ENCODE data around the gene CYSRT1.

The CYSRT1 gene

GRCh38 chr9:137231372-137232039 lies 6.5 kb downstream of the CYSRT1 start:
- TF ChIP-seq TARDBP (IDR thresholded peaks at IDR 0.05) (no peak), FOXK2 (IDR thresholded peaks at IDR 0.05) (no peak), ARNT (IDR thresholded peaks at IDR 0.05) (no peak), PKNOX1 (IDR thresholded peaks at IDR 0.05) (no peak), CTBP1 (IDR thresholded peaks at IDR 0.05; ENCODE audit: borderline replicate concordance) (no peak), SP1 (IDR thresholded peaks at IDR 0.05) (no peak), FOXA1 (IDR thresholded peaks at IDR 0.05) (no peak), L3MBTL2 (conservative IDR thresholded peaks at IDR 0.05) (no peak), NFRKB (IDR thresholded peaks at IDR 0.05) (no peak), LEF1 (IDR thresholded peaks at IDR 0.05; ENCODE audit: borderline replicate concordance) (no peak), HDGF (IDR thresholded peaks at IDR 0.05; ENCODE audit: borderline replicate concordance) (no peak), ELF4 (IDR thresholded peaks at IDR 0.05) (no peak), FOXM1 (IDR thresholded peaks at IDR 0.05; ENCODE audit: borderline replicate concordance) (no peak), SUZ12 (IDR thresholded peaks at IDR 0.05) (no peak), BHLHE40 (IDR thresholded peaks at IDR 0.05; ENCODE audit: borderline replicate concordance) (no peak), ZNF384 (IDR thresholded peaks at IDR 0.05) (no peak)
- no peak for DNase-seq (ENCODE audit: extremely low spot score)
- ChIA-PET POLR2A (no interaction called here), CTCF (no interaction called here)

- ChIA-PET CTCF (no interaction called here), POLR2A (no interaction called here)
- no peak for DNase-seq (ENCODE audit: extremely low spot score)
- TF ChIP-seq LEF1 (IDR thresholded peaks at IDR 0.05; ENCODE audit: borderline replicate concordance) (no peak), ZNF384 (IDR thresholded peaks at IDR 0.05) (no peak), BHLHE40 (IDR thresholded peaks at IDR 0.05; ENCODE audit: borderline replicate concordance) (no peak)
Measured at GRCh38 chr9:137232101-137232500, 7.1 kb downstream of the CYSRT1 start.

- DNase-seq (ENCODE audit: extremely low spot score), result no peak
- ChIA-PET CTCF (no interaction called here), POLR2A (no interaction called here)
- TF ChIP-seq HDGF (IDR thresholded peaks at IDR 0.05; ENCODE audit: borderline replicate concordance), result no peak
- TF ChIP-seq FOXA1 (IDR thresholded peaks at IDR 0.05), result no peak
- TF ChIP-seq FOXK2 (IDR thresholded peaks at IDR 0.05), result no peak
- TF ChIP-seq ELF4 (IDR thresholded peaks at IDR 0.05), result no peak
- no peak for TF ChIP-seq L3MBTL2 (conservative IDR thresholded peaks at IDR 0.05)
- TF ChIP-seq NFRKB (IDR thresholded peaks at IDR 0.05), result no peak
- TF ChIP-seq ZNF384 (IDR thresholded peaks at IDR 0.05), result no peak
- TF ChIP-seq SP1 (IDR thresholded peaks at IDR 0.05), result no peak
- no peak for TF ChIP-seq SUZ12 (IDR thresholded peaks at IDR 0.05)
- TF ChIP-seq BHLHE40 (IDR thresholded peaks at IDR 0.05; ENCODE audit: borderline replicate concordance), result no peak
- TF ChIP-seq CTBP1 (IDR thresholded peaks at IDR 0.05; ENCODE audit: borderline replicate concordance), result no peak
- no peak for TF ChIP-seq TARDBP (IDR thresholded peaks at IDR 0.05)
- TF ChIP-seq PKNOX1 (IDR thresholded peaks at IDR 0.05), result no peak
- TF ChIP-seq LEF1 (IDR thresholded peaks at IDR 0.05; ENCODE audit: borderline replicate concordance), result no peak
- TF ChIP-seq FOXM1 (IDR thresholded peaks at IDR 0.05; ENCODE audit: borderline replicate concordance), result no peak
- TF ChIP-seq ARNT (IDR thresholded peaks at IDR 0.05), result no peak
Measured at GRCh38 chr9:137232510-137232909, 7.5 kb downstream of the CYSRT1 start.

- ChIA-PET POLR2A (no interaction called here), CTCF (no interaction called here)
- no peak for DNase-seq (ENCODE audit: extremely low spot score)
- TF ChIP-seq BHLHE40 (IDR thresholded peaks at IDR 0.05; ENCODE audit: borderline replicate concordance) (no peak), SP1 (IDR thresholded peaks at IDR 0.05) (no peak), ARNT (IDR thresholded peaks at IDR 0.05) (no peak), CTBP1 (IDR thresholded peaks at IDR 0.05; ENCODE audit: borderline replicate concordance) (no peak), HDGF (IDR thresholded peaks at IDR 0.05; ENCODE audit: borderline replicate concordance) (no peak), FOXK2 (IDR thresholded peaks at IDR 0.05) (no peak), FOXM1 (IDR thresholded peaks at IDR 0.05; ENCODE audit: borderline replicate concordance) (no peak), ZNF384 (IDR thresholded peaks at IDR 0.05) (no peak)
Measured at GRCh38 chr9:137233143-137233980, 8.4 kb downstream of the CYSRT1 start.

- CTCF ChIA-PET, result interaction anchor here (0.5 kb wide), 1 partner anchor 186 kb away, joined by 4 read pairs; no protein-coding TSS in a partner anchor
- TF ChIP-seq BHLHE40 (IDR thresholded peaks at IDR 0.05; ENCODE audit: borderline replicate concordance) (no peak), CTBP1 (IDR thresholded peaks at IDR 0.05; ENCODE audit: borderline replicate concordance) (no peak), FOXA1 (IDR thresholded peaks at IDR 0.05) (no peak), TARDBP (IDR thresholded peaks at IDR 0.05) (no peak), ELF4 (IDR thresholded peaks at IDR 0.05) (no peak), NFRKB (IDR thresholded peaks at IDR 0.05) (no peak), FOXK2 (IDR thresholded peaks at IDR 0.05) (no peak), LEF1 (IDR thresholded peaks at IDR 0.05; ENCODE audit: borderline replicate concordance) (no peak), FOXM1 (IDR thresholded peaks at IDR 0.05; ENCODE audit: borderline replicate concordance) (no peak), SP1 (IDR thresholded peaks at IDR 0.05) (no peak), HDGF (IDR thresholded peaks at IDR 0.05; ENCODE audit: borderline replicate concordance) (no peak), SUZ12 (IDR thresholded peaks at IDR 0.05) (no peak)
- POLR2A ChIA-PET, result interaction anchor here (1.1 kb wide), 1 partner anchor 18 kb away, joined by 3 read pairs; no protein-coding TSS in a partner anchor
- no peak for DNase-seq (ENCODE audit: extremely low spot score)
Measured at GRCh38 chr9:137234055-137234697, 9.2 kb downstream of the CYSRT1 start.

All from HEK293T (cell line).